PC-9 (cell line): Measurements from ENCODE around the gene PDE4D.

Experiments used
- EZH2 ChIP-seq: fragments of 200-600 bp; sonication (generic); IDR thresholded peaks from 2 replicates; pipeline ENCODE4 v1.8.0; 2017; ENCODE audit warnings: antibody characterized with exemption, low read depth
- TF ChIP-seq, protein P1 (sequence below): fragments of 200-600 bp; sonication (generic); conservative IDR thresholded peaks from 2 replicates; pipeline ENCODE4 v1.6.1; 2017; ENCODE audit warnings: mixed run types, antibody characterized with exemption, mild to moderate bottlenecking, moderate library complexity

DNA sequence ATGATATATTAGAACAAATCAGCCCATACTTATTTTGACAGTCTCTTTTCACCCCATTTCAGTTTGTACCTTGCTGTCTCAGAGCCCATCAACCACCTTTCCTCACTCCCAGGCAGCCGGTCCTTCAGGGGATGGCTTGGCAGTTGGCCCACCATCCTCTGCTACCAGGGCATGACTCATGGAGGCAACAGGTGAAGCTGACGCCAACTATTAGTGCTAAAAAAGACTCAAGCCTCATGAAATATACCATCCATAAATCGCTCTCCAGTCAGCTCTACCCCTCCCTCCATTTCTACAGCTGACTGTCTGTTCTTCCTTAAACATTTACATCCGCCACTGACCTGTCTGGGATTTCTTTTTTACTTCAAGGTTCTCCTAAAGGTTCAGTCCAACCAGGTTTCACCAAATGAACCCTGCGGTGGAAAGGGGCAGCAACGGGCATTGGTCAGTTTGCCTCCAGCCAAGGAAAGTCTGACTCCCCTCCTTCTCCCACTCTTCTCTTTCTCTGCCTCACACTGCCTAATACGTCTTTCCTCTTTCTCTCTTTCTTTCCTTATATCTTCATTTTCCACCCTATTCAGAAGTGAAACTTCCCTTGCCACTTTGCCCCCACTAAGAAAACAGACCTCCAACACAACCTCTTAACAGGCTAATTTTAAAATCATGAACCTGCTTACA is 871.5 kb downstream of the PDE4D start:
- TF ChIP-seq, protein P1, sequence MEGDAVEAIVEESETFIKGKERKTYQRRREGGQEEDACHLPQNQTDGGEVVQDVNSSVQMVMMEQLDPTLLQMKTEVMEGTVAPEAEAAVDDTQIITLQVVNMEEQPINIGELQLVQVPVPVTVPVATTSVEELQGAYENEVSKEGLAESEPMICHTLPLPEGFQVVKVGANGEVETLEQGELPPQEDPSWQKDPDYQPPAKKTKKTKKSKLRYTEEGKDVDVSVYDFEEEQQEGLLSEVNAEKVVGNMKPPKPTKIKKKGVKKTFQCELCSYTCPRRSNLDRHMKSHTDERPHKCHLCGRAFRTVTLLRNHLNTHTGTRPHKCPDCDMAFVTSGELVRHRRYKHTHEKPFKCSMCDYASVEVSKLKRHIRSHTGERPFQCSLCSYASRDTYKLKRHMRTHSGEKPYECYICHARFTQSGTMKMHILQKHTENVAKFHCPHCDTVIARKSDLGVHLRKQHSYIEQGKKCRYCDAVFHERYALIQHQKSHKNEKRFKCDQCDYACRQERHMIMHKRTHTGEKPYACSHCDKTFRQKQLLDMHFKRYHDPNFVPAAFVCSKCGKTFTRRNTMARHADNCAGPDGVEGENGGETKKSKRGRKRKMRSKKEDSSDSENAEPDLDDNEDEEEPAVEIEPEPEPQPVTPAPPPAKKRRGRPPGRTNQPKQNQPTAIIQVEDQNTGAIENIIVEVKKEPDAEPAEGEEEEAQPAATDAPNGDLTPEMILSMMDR: no peak
- no peak for TF ChIP-seq EZH2
